Adipocyte (in vitro differentiated cells): ENCODE data around the gene ABCC3.
A peak's percentile ranks its signal among the peaks of the same experiment; 100 is the strongest.

Source experiments
- DNase-seq: peaks from one replicate; pipeline ENCODE4 v3.0.0-alpha.2; 2015; ENCODE audit warnings: low read depth
- H3K27me3 ChIP-seq: replicated peaks from 2 replicates; pipeline ENCODE4 v1.7.0; 2013; ENCODE audit warnings: mild to moderate bottlenecking, low read length, moderate library complexity; ENCODE audit not compliant: control insufficient read depth, insufficient read depth
- H3K36me3 ChIP-seq: 2 replicates; pipeline ENCODE4 v1.7.0; 2013; ENCODE audit warnings: low read length, mild to moderate bottlenecking, moderate library complexity; ENCODE audit not compliant: control insufficient read depth, insufficient read depth, severe bottlenecking
- H3K4me1 ChIP-seq: 2 replicates; pipeline ENCODE4 v1.7.0; 2013; ENCODE audit warnings: mild to moderate bottlenecking, low read length, moderate library complexity; ENCODE audit not compliant: control insufficient read depth, insufficient read depth
- H3K4me3 ChIP-seq: 2 replicates; pipeline ENCODE4 v1.7.0; 2013; ENCODE audit warnings: mild to moderate bottlenecking, low read length, moderate library complexity
- H3K9ac ChIP-seq: 2 replicates; pipeline ENCODE4 v1.7.0; 2013; ENCODE audit warnings: mild to moderate bottlenecking, low read length, moderate library complexity
- H3K9me3 ChIP-seq: 2 replicates; pipeline ENCODE4 v1.7.0; 2013; ENCODE audit warnings: mild to moderate bottlenecking, low read length, moderate library complexity; ENCODE audit not compliant: control insufficient read depth

ABCC3 gene

GRCh38 chr17:50665838-50666237 is 31.2 kb downstream of the ABCC3 start:
- Histone ChIP-seq H3K36me3 (no peaks in the 10 kb centered on the region), H3K9me3 (no peaks in the 10 kb centered on the region), H3K9ac (no peak overlapping the region), H3K27me3 (no peaks in the 10 kb centered on the region), H3K4me3 (no peak overlapping the region), H3K4me1 (peaks cover 35% of the 10 kb centered on the region)
- DNase-seq, result no peak

DNA sequence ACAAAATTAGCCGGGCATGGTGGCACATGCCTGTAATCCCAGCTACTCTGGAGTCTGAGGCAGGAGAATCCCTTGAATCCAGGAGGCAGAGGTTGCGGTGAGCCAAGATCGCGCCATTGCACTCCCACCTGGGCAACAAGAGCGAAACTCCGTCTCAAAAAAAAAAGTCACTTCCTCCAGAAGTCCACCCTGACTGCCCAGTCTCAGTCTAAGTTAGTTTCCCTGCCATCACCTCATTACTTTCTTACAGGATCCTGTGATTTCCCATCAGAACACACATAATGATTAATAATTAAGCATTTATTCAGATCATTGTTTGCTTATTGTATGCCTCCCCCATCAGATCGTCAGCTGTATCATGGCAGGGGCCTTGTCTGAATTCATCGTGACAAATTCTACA is 31.6 kb downstream of the ABCC3 start:
- H3K36me3 ChIP-seq, result no peaks in the 10 kb centered on the region
- no peaks in the 10 kb centered on the region for H3K9me3 ChIP-seq
- no peak for DNase-seq
- no peaks in the 10 kb centered on the region for H3K27me3 ChIP-seq
- H3K9ac ChIP-seq, result no peak overlapping the region
- peaks cover 34% of the 10 kb centered on the region for H3K4me1 ChIP-seq
- no peak overlapping the region for H3K4me3 ChIP-seq

GRCh38 chr17:50667259-50668024 is 32.8 kb downstream of the ABCC3 start:
- no peak for DNase-seq
- Histone ChIP-seq H3K4me1 (peaks cover 29% of the 10 kb centered on the region), H3K36me3 (no peaks in the 10 kb centered on the region), H3K4me3 (no peak overlapping the region), H3K9ac (no peak overlapping the region), H3K9me3 (no peaks in the 10 kb centered on the region), H3K27me3 (no peaks in the 10 kb centered on the region)

GRCh38 chr17:50668025-50668837 is 33.5 kb downstream of the ABCC3 start:
- DNase-seq, result peak; percentile 41
- peaks cover 29% of the 10 kb centered on the region for H3K4me1 ChIP-seq
- H3K27me3 ChIP-seq, result no peaks in the 10 kb centered on the region
- H3K36me3 ChIP-seq, result no peaks in the 10 kb centered on the region
- H3K4me3 ChIP-seq, result no peak overlapping the region
- no peaks in the 10 kb centered on the region for H3K9me3 ChIP-seq
- peak overlapping the region; percentile 20 for H3K9ac ChIP-seq

DNA sequence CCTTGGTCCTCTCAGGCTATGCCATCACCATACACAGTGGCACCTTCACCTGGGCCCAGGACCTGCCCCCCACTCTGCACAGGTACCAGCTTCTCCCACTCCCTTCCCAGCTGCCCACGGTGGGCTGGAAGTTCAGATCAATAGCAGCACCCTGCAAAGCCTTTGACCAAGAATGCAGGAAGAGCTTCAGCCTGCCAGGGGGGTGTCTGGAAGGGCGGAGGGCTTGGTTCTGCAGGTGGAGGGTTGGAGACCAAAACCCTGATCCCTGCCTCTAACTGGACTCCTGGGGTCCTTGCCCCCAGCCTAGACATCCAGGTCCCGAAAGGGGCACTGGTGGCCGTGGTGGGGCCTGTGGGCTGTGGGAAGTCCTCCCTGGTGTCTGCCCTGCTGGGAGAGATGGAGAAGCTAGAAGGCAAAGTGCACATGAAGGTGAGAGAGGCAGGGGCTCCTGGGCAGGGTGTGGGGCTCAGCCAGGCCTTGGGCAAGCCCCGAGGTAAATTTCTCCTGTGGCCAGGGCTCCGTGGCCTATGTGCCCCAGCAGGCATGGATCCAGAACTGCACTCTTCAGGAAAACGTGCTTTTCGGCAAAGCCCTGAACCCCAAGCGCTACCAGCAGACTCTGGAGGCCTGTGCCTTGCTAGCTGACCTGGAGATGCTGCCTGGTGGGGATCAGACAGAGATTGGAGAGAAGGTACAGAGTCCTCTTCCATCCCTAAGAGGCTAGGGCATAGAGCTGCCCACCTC is 34.3 kb downstream of the ABCC3 start:
- Histone ChIP-seq H3K4me1 (peaks cover 29% of the 10 kb centered on the region), H3K36me3 (no peaks in the 10 kb centered on the region), H3K9ac (no peak overlapping the region), H3K4me3 (no peak overlapping the region), H3K9me3 (no peaks in the 10 kb centered on the region), H3K27me3 (no peaks in the 10 kb centered on the region)
- no peak for DNase-seq

- Histone ChIP-seq H3K9ac (peak overlapping the region; percentile 74), H3K4me1 (peaks cover 29% of the 10 kb centered on the region), H3K4me3 (no peak overlapping the region), H3K9me3 (no peaks in the 10 kb centered on the region), H3K36me3 (peaks cover 15% of the 10 kb centered on the region), H3K27me3 (no peaks in the 10 kb centered on the region)
- DNase-seq, result no peak
Observed at GRCh38 chr17:50672071-50672470, 37.4 kb downstream of the ABCC3 start.

DNA sequence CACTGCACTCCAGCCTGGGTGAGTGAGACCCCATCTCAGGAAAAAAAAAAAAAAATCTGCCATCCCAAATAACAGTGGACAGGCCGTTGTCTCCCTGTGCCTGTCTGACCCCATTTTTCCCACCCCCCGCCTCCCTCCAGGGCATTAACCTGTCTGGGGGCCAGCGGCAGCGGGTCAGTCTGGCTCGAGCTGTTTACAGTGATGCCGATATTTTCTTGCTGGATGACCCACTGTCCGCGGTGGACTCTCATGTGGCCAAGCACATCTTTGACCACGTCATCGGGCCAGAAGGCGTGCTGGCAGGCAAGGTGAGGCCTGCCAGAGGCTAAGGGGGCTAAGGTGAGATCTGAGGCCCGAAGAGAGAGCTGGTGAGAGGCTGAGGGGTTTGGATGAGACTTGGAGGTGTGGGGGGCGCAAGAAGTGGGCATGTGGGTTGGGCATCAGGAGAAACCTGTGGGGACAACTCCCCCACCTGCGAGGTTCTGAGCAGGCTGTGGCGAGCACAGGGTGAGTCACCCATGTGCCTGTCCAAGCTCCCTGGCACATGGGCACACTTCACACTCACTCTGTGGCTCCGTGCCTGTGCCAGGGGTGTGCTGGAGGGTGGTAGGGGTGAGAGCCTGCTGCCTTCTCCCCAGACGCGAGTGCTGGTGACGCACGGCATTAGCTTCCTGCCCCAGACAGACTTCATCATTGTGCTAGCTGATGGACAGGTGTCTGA is 38.3 kb downstream of the ABCC3 start:
- no peak overlapping the region for H3K4me3 ChIP-seq
- peaks cover 17% of the 10 kb centered on the region for H3K36me3 ChIP-seq
- H3K27me3 ChIP-seq, result no peaks in the 10 kb centered on the region
- no peak overlapping the region for H3K9ac ChIP-seq
- H3K4me1 ChIP-seq, result peaks cover 24% of the 10 kb centered on the region
- H3K9me3 ChIP-seq, result no peaks in the 10 kb centered on the region
- DNase-seq, result no peak

DNA sequence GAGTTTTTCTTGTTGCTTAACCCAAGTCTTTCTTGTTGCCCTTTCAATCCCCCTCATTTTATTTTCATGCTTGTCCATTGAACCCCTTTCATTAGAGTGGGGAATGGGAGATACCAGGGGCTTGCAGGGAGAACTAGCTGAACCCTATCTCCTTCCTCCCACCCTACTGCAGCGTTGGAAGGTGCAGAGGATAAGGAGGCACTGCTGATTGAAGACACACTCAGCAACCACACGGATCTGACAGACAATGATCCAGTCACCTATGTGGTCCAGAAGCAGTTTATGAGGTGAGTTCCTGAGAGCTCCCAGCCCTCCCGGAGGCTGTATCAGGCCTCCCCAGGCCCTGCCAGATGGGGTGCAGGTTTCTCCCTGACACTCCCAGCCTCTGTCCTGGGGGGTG is 40.5 kb downstream of the ABCC3 start:
- Histone ChIP-seq H3K4me1 (peaks cover 16% of the 10 kb centered on the region), H3K9ac (no peak overlapping the region), H3K4me3 (no peak overlapping the region), H3K36me3 (peaks cover 29% of the 10 kb centered on the region), H3K9me3 (no peaks in the 10 kb centered on the region), H3K27me3 (no peaks in the 10 kb centered on the region)
- DNase-seq, result no peak

- Histone ChIP-seq H3K9ac (no peak overlapping the region), H3K36me3 (peaks cover 29% of the 10 kb centered on the region)
- DNase-seq, result no peak
Observed at GRCh38 chr17:50675627-50676026, 40.9 kb downstream of the ABCC3 start.

DNA sequence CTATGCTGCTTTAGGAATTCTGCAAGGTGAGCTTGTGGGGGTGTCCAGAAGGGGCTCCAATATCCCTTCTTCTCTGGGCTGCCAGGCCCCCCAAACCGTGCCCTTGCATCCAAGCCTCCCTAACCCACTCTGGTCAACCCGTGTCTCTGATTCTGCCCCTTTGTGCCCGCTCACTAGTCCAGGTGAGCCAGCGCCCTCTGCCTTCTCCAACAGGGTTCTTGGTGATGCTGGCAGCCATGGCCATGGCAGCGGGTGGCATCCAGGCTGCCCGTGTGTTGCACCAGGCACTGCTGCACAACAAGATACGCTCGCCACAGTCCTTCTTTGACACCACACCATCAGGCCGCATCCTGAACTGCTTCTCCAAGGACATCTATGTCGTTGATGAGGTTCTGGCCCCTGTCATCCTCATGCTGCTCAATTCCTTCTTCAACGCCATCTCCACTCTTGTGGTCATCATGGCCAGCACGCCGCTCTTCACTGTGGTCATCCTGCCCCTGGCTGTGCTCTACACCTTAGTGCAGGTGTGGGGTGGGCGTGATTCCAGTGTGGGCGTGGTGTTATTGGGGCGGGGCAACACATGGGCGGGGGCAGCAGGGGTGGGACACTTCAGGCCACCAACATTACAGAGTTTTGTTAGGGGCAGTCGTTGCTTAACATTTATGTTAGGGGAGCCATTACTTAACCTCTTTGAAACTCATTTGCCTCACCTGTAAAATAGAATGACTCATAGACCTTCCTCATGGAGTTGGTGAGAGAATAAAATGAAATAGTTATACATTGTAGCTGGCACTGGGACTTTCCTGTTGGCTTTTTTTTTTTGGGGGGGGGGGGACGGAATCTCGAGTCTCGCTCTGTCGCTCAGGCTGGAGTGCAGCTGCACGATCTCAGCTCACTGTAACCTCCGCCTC is 41.6 kb downstream of the ABCC3 start:
- H3K9me3 ChIP-seq, result no peaks in the 10 kb centered on the region
- no peaks in the 10 kb centered on the region for H3K27me3 ChIP-seq
- peaks cover 14% of the 10 kb centered on the region for H3K4me1 ChIP-seq
- no peak overlapping the region for H3K9ac ChIP-seq
- peaks cover 29% of the 10 kb centered on the region for H3K36me3 ChIP-seq
- no peak for DNase-seq
- H3K4me3 ChIP-seq, result no peak overlapping the region

More at GRCh38 chr17:50675627-50676026, 40.9 kb downstream of the ABCC3 start:
- no peaks in the 10 kb centered on the region for H3K27me3 ChIP-seq
- H3K9me3 ChIP-seq, result no peaks in the 10 kb centered on the region
- peaks cover 13% of the 10 kb centered on the region for H3K4me1 ChIP-seq
- no peak overlapping the region for H3K4me3 ChIP-seq
